ENCODE results near the gene TMUB2.
"Not testable (repeated sequence)": the region's sequence is repeated elsewhere in the genome, so short reads cannot be mapped to it uniquely, and the experiment has no call there.

TMUB2 gene

GRCh38 chr17:44186307-44187130 is at the start of gene TMUB2:
Gene TMUB2, plus strand, starts transcription at chr17:44186972. Its CDS starts 737 bp downstream, at chr17:44187709.
- DNase-seq (ENCODE audit: low spot score in 2 of 2): peak; percentile 99 to 100
- peaks cover 42% of the 10 kb centered on the region for H3K36me3 ChIP-seq (replicated peaks)
- H3K9me3 ChIP-seq: no peaks in the 10 kb centered on the region
- H3K4me3 ChIP-seq: peak within 1 kb of the TSS; percentile 67
- peaks cover 12% of the 10 kb centered on the region for H3K4me1 ChIP-seq
- in situ Hi-C loops (cut with MboI; ENCODE audit: low sequenced_read_pairs): no loop called here
- no peaks in the 10 kb centered on the region for H3K27me3 ChIP-seq (ENCODE audit: low read depth)

DNA sequence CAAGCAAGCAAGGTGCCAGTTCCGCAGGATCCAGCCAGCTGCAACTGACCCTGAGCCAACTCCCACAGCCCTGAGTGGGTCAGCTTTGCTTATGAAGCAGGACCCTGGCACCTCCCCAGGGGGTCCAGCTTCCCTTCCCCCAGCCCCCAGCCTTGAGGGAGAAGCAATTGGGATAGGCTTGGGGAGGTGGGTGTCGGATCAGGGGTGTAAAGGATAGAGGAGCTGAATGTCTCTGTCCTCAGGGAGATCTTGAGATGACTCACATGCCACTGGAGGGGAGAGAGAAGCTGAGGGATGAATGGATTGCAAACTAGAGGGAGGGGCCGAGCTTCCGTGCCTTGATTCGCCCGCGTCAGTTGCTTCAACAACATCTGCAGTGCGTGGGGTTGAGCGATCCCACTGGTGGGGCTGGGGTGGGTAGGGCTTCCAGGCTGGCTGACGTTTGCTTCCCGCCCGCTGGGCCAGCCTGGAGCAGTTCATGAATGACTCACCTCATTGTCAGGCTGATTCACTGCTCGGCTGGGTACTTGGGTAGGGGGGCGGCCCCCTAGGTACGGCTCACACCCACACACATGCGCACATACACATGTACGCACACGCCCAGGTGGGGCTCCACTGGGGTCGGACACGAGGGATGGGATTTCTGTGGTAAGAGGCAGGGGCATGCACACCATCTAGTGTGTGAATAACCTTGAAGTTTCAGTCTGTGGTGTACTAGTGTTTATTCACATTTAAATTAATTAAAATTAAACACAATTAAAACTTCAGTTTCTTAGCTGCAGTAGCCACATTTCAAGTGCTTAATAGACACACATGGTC is 48.7 kb upstream of the TMUB2 start:
- in situ Hi-C loops (cut with MboI; ENCODE audit: low sequenced_read_pairs): no loop called here
- Histone ChIP-seq H3K4me3 (no peak overlapping the region; the same call in 1 of the 2 replicates), H3K4me1 (peaks cover 24% of the 10 kb centered on the region), H3K27me3 (ENCODE audit: low read depth) (no peaks in the 10 kb centered on the region), H3K36me3 (replicated peaks) (no peaks in the 10 kb centered on the region), H3K9me3 (no peaks in the 10 kb centered on the region)
- peak; percentile 52 to 85 for DNase-seq (ENCODE audit: low spot score in 2 of 2)

- H3K9me3 ChIP-seq; H3K4me3 ChIP-seq; in situ Hi-C loops (cut with MboI; ENCODE audit: low sequenced_read_pairs); H3K27me3 ChIP-seq (ENCODE audit: low read depth); DNase-seq (ENCODE audit: low spot score in 2 of 2); H3K4me1 ChIP-seq: not testable (repeated sequence)
- peaks cover 38% of the 10 kb centered on the region for H3K36me3 ChIP-seq (replicated peaks)
Observed at GRCh38 chr17:44143921-44144320, 42.9 kb upstream of the TMUB2 start.

- no peak overlapping the region for H3K4me3 ChIP-seq
- peaks cover 48% of the 10 kb centered on the region for H3K36me3 ChIP-seq (replicated peaks)
- H3K4me1 ChIP-seq: peaks cover 10% of the 10 kb centered on the region
- DNase-seq (ENCODE audit: low spot score in 2 of 2): no peak
- no peaks in the 10 kb centered on the region for H3K27me3 ChIP-seq (ENCODE audit: low read depth)
- H3K9me3 ChIP-seq: no peaks in the 10 kb centered on the region
- in situ Hi-C loops (cut with MboI; ENCODE audit: low sequenced_read_pairs): no loop called here
Observed at GRCh38 chr17:44144966-44145739, 41.6 kb upstream of the TMUB2 start.

GRCh38 chr17:44146375-44147346 is 40.1 kb upstream of the TMUB2 start:
- no peaks in the 10 kb centered on the region for H3K9me3 ChIP-seq
- no peak overlapping the region for H3K4me3 ChIP-seq
- H3K27me3 ChIP-seq (ENCODE audit: low read depth): no peaks in the 10 kb centered on the region
- in situ Hi-C loops (cut with MboI; ENCODE audit: low sequenced_read_pairs): no loop called here
- H3K4me1 ChIP-seq: peaks cover 6% of the 10 kb centered on the region
- H3K36me3 ChIP-seq (replicated peaks): peaks cover 51% of the 10 kb centered on the region
- no peak for DNase-seq (ENCODE audit: low spot score in 2 of 2)

- H3K36me3 ChIP-seq (replicated peaks): peaks cover 55% of the 10 kb centered on the region
- in situ Hi-C loops (cut with MboI; ENCODE audit: low sequenced_read_pairs): no loop called here
- DNase-seq (ENCODE audit: low spot score in 2 of 2): no peak
Observed at GRCh38 chr17:44147812-44148211, 39.0 kb upstream of the TMUB2 start.

DNA sequence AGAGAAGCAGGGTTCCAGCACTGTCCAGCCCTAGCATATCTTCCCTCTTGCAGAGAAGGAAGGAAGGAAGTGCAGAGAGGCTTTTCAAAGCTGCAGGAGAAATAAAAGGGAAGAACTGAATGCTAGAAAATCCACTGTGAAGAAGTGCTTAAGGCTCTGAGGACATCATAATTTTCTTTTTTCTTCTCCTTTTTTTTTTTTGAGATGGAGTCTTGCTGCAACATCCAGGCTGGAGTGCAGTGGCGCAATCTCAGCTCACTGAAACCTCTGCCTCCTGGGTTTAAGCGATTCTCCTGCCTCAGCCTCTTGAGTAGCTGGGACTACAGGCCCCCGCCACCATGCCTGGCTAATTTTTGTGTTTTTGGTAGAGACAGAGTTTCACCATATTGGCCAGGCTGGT is 37.7 kb upstream of the TMUB2 start:
- H3K27me3 ChIP-seq (ENCODE audit: low read depth); H3K4me1 ChIP-seq; in situ Hi-C loops (cut with MboI; ENCODE audit: low sequenced_read_pairs); DNase-seq (ENCODE audit: low spot score in 2 of 2); H3K9me3 ChIP-seq; H3K4me3 ChIP-seq: not testable (repeated sequence)
- peaks cover 62% of the 10 kb centered on the region for H3K36me3 ChIP-seq (replicated peaks)

More at GRCh38 chr17:44147812-44148211, 39.0 kb upstream of the TMUB2 start:
- peaks cover 3% of the 10 kb centered on the region for H3K4me1 ChIP-seq
- H3K4me3 ChIP-seq: no peak overlapping the region
- H3K9me3 ChIP-seq: no peaks in the 10 kb centered on the region
- H3K27me3 ChIP-seq (ENCODE audit: low read depth): no peaks in the 10 kb centered on the region

DNA sequence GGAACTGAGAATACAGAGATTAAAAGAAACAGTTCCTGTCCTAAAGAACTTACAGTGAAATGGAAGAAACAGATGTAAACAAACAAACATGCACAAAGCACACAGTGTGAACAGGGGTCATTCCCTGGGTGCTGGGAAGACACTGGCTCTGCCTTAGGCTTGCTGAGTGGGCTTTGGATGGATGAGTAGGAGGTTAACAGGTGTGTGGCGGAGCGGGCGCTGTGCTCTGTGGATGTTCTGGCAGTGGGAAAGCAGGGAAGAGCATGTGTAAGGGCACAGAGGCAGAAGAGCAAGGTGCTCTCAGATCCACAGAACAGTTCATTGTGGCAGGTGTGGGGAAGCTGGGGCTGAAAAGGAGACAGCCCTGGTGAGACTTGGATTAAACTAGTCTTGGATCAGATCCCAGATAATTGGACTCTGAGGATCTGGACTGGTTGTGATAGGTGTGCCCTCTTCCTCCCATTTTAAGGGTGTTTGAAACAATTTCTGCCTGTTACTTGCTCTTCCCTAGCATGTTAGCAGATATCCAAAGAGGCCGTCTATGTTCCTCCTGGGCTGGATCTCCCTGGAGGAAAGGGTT is 36.9 kb upstream of the TMUB2 start:
- H3K9me3 ChIP-seq: no peaks in the 10 kb centered on the region
- no peak for DNase-seq (ENCODE audit: low spot score in 2 of 2)
- H3K4me1 ChIP-seq: no peaks in the 10 kb centered on the region
- peaks cover 70% of the 10 kb centered on the region for H3K36me3 ChIP-seq (replicated peaks)
- no peak overlapping the region for H3K4me3 ChIP-seq
- in situ Hi-C loops (cut with MboI; ENCODE audit: low sequenced_read_pairs): no loop called here
- H3K27me3 ChIP-seq (ENCODE audit: low read depth): no peaks in the 10 kb centered on the region

GRCh38 chr17:44152875-44153274 is 33.9 kb upstream of the TMUB2 start:
- Histone ChIP-seq H3K36me3 (replicated peaks) (peaks cover 65% of the 10 kb centered on the region), H3K4me1 (no peaks in the 10 kb centered on the region)
- in situ Hi-C loops (cut with MboI; ENCODE audit: low sequenced_read_pairs): no loop called here

GRCh38 chr17:44155488-44155887 is 31.3 kb upstream of the TMUB2 start:
- no peaks in the 10 kb centered on the region for H3K27me3 ChIP-seq (ENCODE audit: low read depth)
- in situ Hi-C loops (cut with MboI; ENCODE audit: low sequenced_read_pairs): no loop called here
- H3K4me3 ChIP-seq: no peak overlapping the region
- no peaks in the 10 kb centered on the region for H3K4me1 ChIP-seq
- no peaks in the 10 kb centered on the region for H3K9me3 ChIP-seq
- no peak for DNase-seq (ENCODE audit: low spot score in 2 of 2)
- peaks cover 60% of the 10 kb centered on the region for H3K36me3 ChIP-seq (replicated peaks)

More at GRCh38 chr17:44152875-44153274, 33.9 kb upstream of the TMUB2 start:
- H3K27me3 ChIP-seq (ENCODE audit: low read depth): no peaks in the 10 kb centered on the region
- no peak overlapping the region for H3K4me3 ChIP-seq
- DNase-seq (ENCODE audit: low spot score in 2 of 2): no peak
- H3K9me3 ChIP-seq: no peaks in the 10 kb centered on the region

DNA sequence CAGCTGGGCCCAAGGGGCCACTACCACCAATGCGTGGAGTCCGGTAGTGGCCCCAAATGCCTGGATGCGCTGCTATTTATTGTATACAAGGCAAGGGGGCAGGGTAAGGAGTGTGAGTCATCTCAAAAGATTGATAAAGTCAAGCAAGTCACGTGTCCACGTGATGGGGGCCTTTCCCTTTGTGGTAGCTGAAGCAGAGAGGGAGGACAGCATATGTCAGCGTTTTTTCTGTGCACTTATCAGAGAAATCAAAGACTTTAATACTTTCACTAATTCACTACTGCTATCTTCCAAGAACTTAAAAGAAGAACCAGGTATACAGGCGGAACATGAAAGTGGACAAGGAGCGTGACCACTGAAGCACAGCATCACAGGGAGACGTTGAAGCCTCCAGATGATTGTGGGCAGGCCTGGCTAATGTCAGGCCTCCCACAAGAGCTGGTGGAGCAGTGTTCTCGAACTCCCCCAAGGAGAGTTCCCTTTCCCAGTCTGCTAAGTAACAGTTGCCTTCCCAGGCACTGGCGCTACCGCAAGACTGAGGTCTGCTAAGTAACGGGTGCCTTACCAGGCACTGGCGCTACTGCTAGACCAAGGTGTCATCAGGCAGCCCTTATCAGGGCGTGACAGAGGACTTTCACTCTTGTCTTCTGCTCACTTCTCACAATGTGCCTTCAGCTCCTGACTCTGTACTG is 27.1 kb upstream of the TMUB2 start:
- DNase-seq (ENCODE audit: low spot score in 2 of 2): no peak
- H3K27me3 ChIP-seq (ENCODE audit: low read depth): no peaks in the 10 kb centered on the region
- no peaks in the 10 kb centered on the region for H3K4me1 ChIP-seq
- H3K9me3 ChIP-seq: no peaks in the 10 kb centered on the region
- in situ Hi-C loops (cut with MboI; ENCODE audit: low sequenced_read_pairs): no loop called here
- peaks cover 61% of the 10 kb centered on the region for H3K36me3 ChIP-seq (replicated peaks)
- no peak overlapping the region for H3K4me3 ChIP-seq

GRCh38 chr17:44164476-44164875 is 22.3 kb upstream of the TMUB2 start:
- Histone ChIP-seq H3K4me1 (no peaks in the 10 kb centered on the region), H3K27me3 (ENCODE audit: low read depth) (no peaks in the 10 kb centered on the region), H3K36me3 (replicated peaks) (peaks cover 25% of the 10 kb centered on the region), H3K4me3 (no peak overlapping the region), H3K9me3 (no peaks in the 10 kb centered on the region)
- in situ Hi-C loops (cut with MboI; ENCODE audit: low sequenced_read_pairs): no loop called here
- no peak for DNase-seq (ENCODE audit: low spot score in 2 of 2)

Data from HAP-1 (cell line).